Adrenal gland (tissue), 12 donors: ENCODE results near the gene KIRREL3. TPM values are rescaled to one million over a fixed set of nuclear protein-coding genes. Genes with fewer than 3 reads are reported as not detected.

Source experiments
- DNase-seq, 7 donors: peaks; one replicate each; pipeline ENCODE4 v3.0.0-alpha.2; 2019 to 2020
- H3K27ac ChIP-seq, 5 donors: fragments of 200-600 bp; sonication (generic) in 4 of 5; 1 replicate in 3 of 5; 2 replicates in 2 of 5; pipeline versions ENCODE4 v1.5.1 to v1.8.0; 2016 to 2020; ENCODE audit warnings: mild to moderate bottlenecking in 1 of 5
- H3K27me3 ChIP-seq: fragments of 200-600 bp; 2 replicates; pipeline ENCODE4 v1.8.0; 2021
- H3K36me3 ChIP-seq, 2 donors: fragments of 200-600 bp; replicated peaks in 1 of 2; 1 replicate in 1 of 2; 2 replicates in 1 of 2; pipeline versions ENCODE4 v1.5.1 to v1.8.0; 2018 to 2022
- H3K4me1 ChIP-seq, 2 donors: fragments of 200-600 bp; replicated peaks in 1 of 2; 1 replicate in 1 of 2; 2 replicates in 1 of 2; pipeline versions ENCODE4 v1.5.1 to v1.8.0; 2018 to 2021
- H3K4me3 ChIP-seq, 4 donors: fragments of 200-600 bp; sonication (generic) in 3 of 4; one replicate each; pipeline ENCODE4 v1.5.1; 2016 to 2018
- H3K9me3 ChIP-seq, 3 donors: fragments of 200-600 bp; sonication (generic) in 1 of 3; replicated peaks in 1 of 3; 1 replicate in 2 of 3; 2 replicates in 1 of 3; pipeline versions ENCODE4 v1.5.1 to v1.8.0; 2016 to 2021
- POLR2A ChIP-seq, 2 donors: fragments of 450-650 bp; IDR thresholded peaks; one replicate each; pipeline ENCODE4 v1.6.1; 2017; ENCODE audit warnings: antibody characterized with exemption in 2 of 2, mild to moderate bottlenecking in 2 of 2, moderate library complexity in 1 of 2
- WGBS, 4 donors: extraction: QIAGEN DNeasy Blood & Tissue Kit in 2 of 4; methylation state at CpG; one replicate each; pipeline versions ENCODE4 v1.1.5 to v1.1.7; 2013 to 2017; 5-methylcytosine and 5-hydroxymethylcytosine counted together
- intact Hi-C, 2 donors: fragments of 100-400 bp; cut with DNase I; formaldehyde crosslinking; loops; one replicate each; pipeline versions ENCODE4 v1.14.1 to v1.15.0; 2022 to 2023
- polyA plus RNA-seq, 3 donors: library from polyadenylated mRNA; stranded (reverse); fragments of 200-250 nt in 2 of 3; fragments of 350-450 nt in 1 of 3; fragmentation: Illumina TruSeq in 1 of 3; extraction: RNeasy Lipid Tissue Mini Kit (QIAGEN cat#74804) in 1 of 3; gene quantifications; one replicate each; pipeline ENCODE4 v1.2.3, GENCODE V29; 2013 to 2014
- total RNA-seq, 9 donors: library from RNA; depleted of rRNA in 4 of 9; stranded (reverse); fragments of >200 nt in 4 of 9; fragments of 120-200 nt in 1 of 9; fragmentation: NEBNext Ultra II Directional in 1 of 9; extraction: Animal tissue kit (Norgen Biotek cat#: 25700) in 1 of 9; gene quantifications; one replicate each; pipeline versions ENCODE4 v1.1.0 to v1.2.4, GENCODE V29; 2013 to 2023
- TF ChIP-seq, protein P1 (sequence below), 6 experiments: fragments of 450-650 bp in 4 of 6; fragments of 200-600 bp in 2 of 6; sonication (generic) in 1 of 6; IDR thresholded peaks; 1 replicate in 5 of 6; 2 replicates in 1 of 6; pipeline versions ENCODE4 v1.5.1 to v1.8.0; 2016 to 2021; ENCODE audit warnings: antibody characterized with exemption in 6 of 6, mild to moderate bottlenecking in 2 of 6, moderate library complexity in 1 of 6
- donor health status: healthy with polysubstance abuse.
- donor health status: Bipolar disorder and iron deficiency.
- donor health status: DM: yes; HTN: yes; CAD: no.
- donor health status: DM: no; HTN: no; CAD: no.
- donor health status: DM: no; HTN: no; CAD: no.
- donor health status: DM: yes; HTN: yes; CAD: no.

Gene KIRREL3
- total and polyA plus RNA-seq, 12 donors = 0.07 to 4.1 (median 0.64) TPM; not detected in 1

DNA sequence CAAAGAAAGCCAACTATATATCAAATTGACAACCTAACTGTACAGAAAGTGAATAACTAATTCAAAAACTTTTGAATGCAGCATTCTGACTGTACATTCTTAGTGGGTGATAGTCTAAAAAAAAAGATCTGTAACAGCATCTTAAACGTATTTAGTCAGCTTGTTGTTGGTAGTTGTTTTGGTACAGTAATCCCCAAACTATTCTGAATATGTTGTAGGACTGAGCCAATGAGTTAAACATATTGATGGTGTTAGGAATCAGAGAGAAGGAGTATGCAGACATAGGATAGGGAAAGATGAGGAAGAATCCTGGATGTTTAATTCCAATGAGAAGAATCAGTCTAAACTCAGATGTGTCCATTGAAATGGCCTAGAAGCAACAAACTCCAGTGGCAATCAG lies 41.9 kb upstream of the KIRREL3 start:
- Histone ChIP-seq H3K27me3 (no peaks in the 10 kb centered on the region), H3K36me3 (no peaks in the 10 kb centered on the region), H3K4me1 (no peaks in the 10 kb centered on the region), H3K9me3 (no peaks in the 10 kb centered on the region), H3K27ac (no peak overlapping the region), H3K4me3 (no peak overlapping the region)
- 55 to 76% (median 61%) methylated on average over 1 of the region's 1 CpG for WGBS, 4 donors
- intact Hi-C loops = no loop called here
- DNase-seq = no peak
- TF ChIP-seq, protein P1, sequence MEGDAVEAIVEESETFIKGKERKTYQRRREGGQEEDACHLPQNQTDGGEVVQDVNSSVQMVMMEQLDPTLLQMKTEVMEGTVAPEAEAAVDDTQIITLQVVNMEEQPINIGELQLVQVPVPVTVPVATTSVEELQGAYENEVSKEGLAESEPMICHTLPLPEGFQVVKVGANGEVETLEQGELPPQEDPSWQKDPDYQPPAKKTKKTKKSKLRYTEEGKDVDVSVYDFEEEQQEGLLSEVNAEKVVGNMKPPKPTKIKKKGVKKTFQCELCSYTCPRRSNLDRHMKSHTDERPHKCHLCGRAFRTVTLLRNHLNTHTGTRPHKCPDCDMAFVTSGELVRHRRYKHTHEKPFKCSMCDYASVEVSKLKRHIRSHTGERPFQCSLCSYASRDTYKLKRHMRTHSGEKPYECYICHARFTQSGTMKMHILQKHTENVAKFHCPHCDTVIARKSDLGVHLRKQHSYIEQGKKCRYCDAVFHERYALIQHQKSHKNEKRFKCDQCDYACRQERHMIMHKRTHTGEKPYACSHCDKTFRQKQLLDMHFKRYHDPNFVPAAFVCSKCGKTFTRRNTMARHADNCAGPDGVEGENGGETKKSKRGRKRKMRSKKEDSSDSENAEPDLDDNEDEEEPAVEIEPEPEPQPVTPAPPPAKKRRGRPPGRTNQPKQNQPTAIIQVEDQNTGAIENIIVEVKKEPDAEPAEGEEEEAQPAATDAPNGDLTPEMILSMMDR (IDR thresholded peaks at IDR 0.05) = no peak
- no peak for TF ChIP-seq POLR2A (IDR thresholded peaks at IDR 0.05)

GRCh38 chr11:127039591-127039990 lies 39.0 kb upstream of the KIRREL3 start:
- no peak for DNase-seq
- 23 to 48% (median 38%) methylated on average over 2 of the region's 2 CpGs for WGBS, 4 donors
- no peak overlapping the region for H3K4me3 ChIP-seq
- intact Hi-C loops = no loop called here
- H3K4me1 ChIP-seq = no peaks in the 10 kb centered on the region
- TF ChIP-seq POLR2A (IDR thresholded peaks at IDR 0.05) = no peak
- TF ChIP-seq, protein P1 (IDR thresholded peaks at IDR 0.05) = no peak
- H3K9me3 ChIP-seq = no peaks in the 10 kb centered on the region
- no peaks in the 10 kb centered on the region for H3K27me3 ChIP-seq
- no peak overlapping the region for H3K27ac ChIP-seq
- no peaks in the 10 kb centered on the region for H3K36me3 ChIP-seq

GRCh38 chr11:127037596-127037995 lies 37.0 kb upstream of the KIRREL3 start:
- Histone ChIP-seq H3K4me3 (no peak overlapping the region), H3K9me3 (no peaks in the 10 kb centered on the region), H3K4me1 (no peaks in the 10 kb centered on the region), H3K36me3 (no peaks in the 10 kb centered on the region), H3K27me3 (no peaks in the 10 kb centered on the region), H3K27ac (no peak overlapping the region)
- intact Hi-C loops = no loop called here
- no peak for DNase-seq
- 46 to 71% (median 58%) methylated on average over 4 of the region's 4 CpGs for WGBS, 4 donors
- TF ChIP-seq, protein P1 (IDR thresholded peaks at IDR 0.05) = no peak
- no peak for TF ChIP-seq POLR2A (IDR thresholded peaks at IDR 0.05)

DNA sequence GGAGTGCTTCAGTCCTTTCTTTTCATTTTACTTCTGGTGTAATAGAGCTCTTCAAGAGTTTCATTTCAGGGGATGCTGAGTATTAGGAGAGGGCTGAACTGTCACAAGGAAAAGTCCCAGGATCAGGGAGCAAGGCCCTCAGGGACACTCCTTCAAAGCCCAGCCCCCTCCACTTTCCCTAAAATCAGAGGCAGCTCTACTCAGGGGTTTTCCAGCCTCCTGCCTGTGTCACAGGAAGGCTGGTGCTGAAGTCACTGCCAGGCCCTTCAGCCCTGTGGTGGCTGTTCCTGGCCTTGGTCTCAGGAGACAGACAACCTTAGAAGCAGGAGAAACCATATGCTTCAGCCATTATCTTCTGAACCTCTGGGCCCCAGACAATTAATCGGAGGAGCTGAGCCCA lies 36.4 kb upstream of the KIRREL3 start:
- no peak for DNase-seq
- H3K4me3 ChIP-seq = no peak overlapping the region
- no peaks in the 10 kb centered on the region for H3K27me3 ChIP-seq
- no peaks in the 10 kb centered on the region for H3K36me3 ChIP-seq
- no peaks in the 10 kb centered on the region for H3K4me1 ChIP-seq
- H3K9me3 ChIP-seq = no peaks in the 10 kb centered on the region
- TF ChIP-seq, protein P1 (IDR thresholded peaks at IDR 0.05) = no peak
- no peak overlapping the region for H3K27ac ChIP-seq
- 50 to 90% (median 84%) methylated on average over 1 of the region's 1 CpG for WGBS, 4 donors
- intact Hi-C loops = no loop called here
